ENCODE results near the gene KLHL40.

Gene KLHL40

GRCh38 chr3:42657675-42658074 lies 27.7 kb upstream of the KLHL40 start:
- no peak for DNase-seq

GRCh38 chr3:42658091-42658770 lies 27.1 kb upstream of the KLHL40 start:
- no peak for DNase-seq

- DNase-seq = no peak
Measured at GRCh38 chr3:42658771-42659390, 26.5 kb upstream of the KLHL40 start.

GRCh38 chr3:42659451-42660130 lies 25.7 kb upstream of the KLHL40 start:
- DNase-seq = no peak

GRCh38 chr3:42660131-42660715 lies 25.1 kb upstream of the KLHL40 start:
- DNase-seq = no peak

- no peak for DNase-seq
Measured at GRCh38 chr3:42660898-42661297, 24.4 kb upstream of the KLHL40 start.

GRCh38 chr3:42661593-42662022 lies 23.7 kb upstream of the KLHL40 start:
- no peak for DNase-seq

GRCh38 chr3:42662037-42662812 lies 23.1 kb upstream of the KLHL40 start:
- no peak for DNase-seq

GRCh38 chr3:42662813-42663535 lies 22.4 kb upstream of the KLHL40 start:
- DNase-seq = no peak

GRCh38 chr3:42663581-42664437 lies 21.5 kb upstream of the KLHL40 start:
- no peak for DNase-seq

- DNase-seq = no peak
Measured at GRCh38 chr3:42664438-42664803, 20.9 kb upstream of the KLHL40 start.

GRCh38 chr3:42665050-42665878 lies 20.1 kb upstream of the KLHL40 start:
- DNase-seq = no peak

- no peak for DNase-seq
Measured at GRCh38 chr3:42666022-42666421, 19.3 kb upstream of the KLHL40 start.

GRCh38 chr3:42666577-42666998 lies 18.7 kb upstream of the KLHL40 start:
- DNase-seq = no peak

- no peak for DNase-seq
Measured at GRCh38 chr3:42667096-42667522, 18.2 kb upstream of the KLHL40 start.

- no peak for DNase-seq
Measured at GRCh38 chr3:42667523-42668412, 17.6 kb upstream of the KLHL40 start.

GRCh38 chr3:42668413-42668760 lies 16.9 kb upstream of the KLHL40 start:
- DNase-seq = no peak

GRCh38 chr3:42668793-42669217 lies 16.5 kb upstream of the KLHL40 start:
- DNase-seq = no peak

- DNase-seq = no peak
Measured at GRCh38 chr3:42670051-42670576, 15.2 kb upstream of the KLHL40 start.
